Hepatocyte (in vitro differentiated cells): Measurements from ENCODE around the gene MREG.

Source experiments
- CTCF ChIP-seq: fragments of 200-600 bp; sonication (generic); IDR thresholded peaks from 2 replicates; pipeline ENCODE4 v1.5.1; 2016; ENCODE audit warnings: antibody characterized with exemption, mild to moderate bottlenecking; ENCODE audit not compliant: poor library complexity
- EZH2 ChIP-seq: fragments of 200-600 bp; sonication (generic); IDR thresholded peaks from 2 replicates; pipeline ENCODE4 v1.6.1; 2016; ENCODE audit warnings: antibody characterized with exemption, mild to moderate bottlenecking, borderline replicate concordance
- EZH2phosphoT487 ChIP-seq: fragments of 200-600 bp; sonication (generic); IDR thresholded peaks from one replicate; pipeline ENCODE4 v1.6.1; 2018; ENCODE audit warnings: antibody characterized with exemption, mild to moderate bottlenecking, low read depth, moderate library complexity; ENCODE audit not compliant: unreplicated experiment, severe bottlenecking

GRCh38 chr2:216029416-216030129, 16.2 kb upstream of the MREG start:
- TF ChIP-seq CTCF (no peak), EZH2 (no peak), EZH2phosphoT487 (no peak)
